Endothelial cell of umbilical vein (primary cell): Measurements from ENCODE around the gene PRUNE1.

Experiments
- EZH2 ChIP-seq: IDR thresholded peaks from 2 replicates; pipeline ENCODE4 v1.6.1; 2012; ENCODE audit warnings: borderline replicate concordance, low read depth, mild to moderate bottlenecking, moderate library complexity, low read length, inconsistent platforms; ENCODE audit not compliant: severe bottlenecking
- FOS ChIP-seq: IDR thresholded peaks from 2 replicates; pipeline ENCODE4 v1.6.1; 2011; ENCODE audit warnings: mild to moderate bottlenecking, low read length, moderate library complexity, borderline replicate concordance; ENCODE audit not compliant: insufficient read depth
- GATA2 ChIP-seq: IDR thresholded peaks from 2 replicates; pipeline ENCODE4 v1.7.0; 2011; ENCODE audit warnings: low read depth, mild to moderate bottlenecking, moderate library complexity, mixed read lengths, low read length; ENCODE audit not compliant: insufficient read length, insufficient read depth
- JUN ChIP-seq: IDR thresholded peaks from 2 replicates; pipeline ENCODE4 v1.6.1; 2011; ENCODE audit warnings: borderline replicate concordance, low read depth; ENCODE audit not compliant: insufficient read length, insufficient read depth
- POLR2A ChIP-seq: IDR thresholded peaks from 2 replicates; pipeline ENCODE4 v1.6.1; 2012; ENCODE audit warnings: low read depth, mild to moderate bottlenecking, control low read depth, low read length
- POLR2AphosphoS5 ChIP-seq: IDR thresholded peaks from 2 replicates; pipeline ENCODE4 v1.6.1; 2012; ENCODE audit warnings: low read depth, mild to moderate bottlenecking, control low read depth, low read length, moderate library complexity; ENCODE audit not compliant: insufficient read depth
- TF ChIP-seq, protein P1 (sequence below), 2 donors: IDR thresholded peaks; 1 replicate in 1 of 2; 2 replicates in 1 of 2; pipeline ENCODE4 v1.5.1; 2011; ENCODE audit warnings: low read length in 2 of 2, mild to moderate bottlenecking in 2 of 2, moderate library complexity in 2 of 2, control low read depth in 1 of 2, inconsistent platforms in 1 of 2, low read depth in 1 of 2; ENCODE audit not compliant: insufficient read depth in 1 of 2; ENCODE audit errors: extremely low read depth in 1 of 2
- TF ChIP-seq, protein P2 (sequence below): IDR thresholded peaks from 2 replicates; pipeline ENCODE4 v1.6.1; 2011; ENCODE audit not compliant: insufficient read depth, insufficient read length

DNA sequence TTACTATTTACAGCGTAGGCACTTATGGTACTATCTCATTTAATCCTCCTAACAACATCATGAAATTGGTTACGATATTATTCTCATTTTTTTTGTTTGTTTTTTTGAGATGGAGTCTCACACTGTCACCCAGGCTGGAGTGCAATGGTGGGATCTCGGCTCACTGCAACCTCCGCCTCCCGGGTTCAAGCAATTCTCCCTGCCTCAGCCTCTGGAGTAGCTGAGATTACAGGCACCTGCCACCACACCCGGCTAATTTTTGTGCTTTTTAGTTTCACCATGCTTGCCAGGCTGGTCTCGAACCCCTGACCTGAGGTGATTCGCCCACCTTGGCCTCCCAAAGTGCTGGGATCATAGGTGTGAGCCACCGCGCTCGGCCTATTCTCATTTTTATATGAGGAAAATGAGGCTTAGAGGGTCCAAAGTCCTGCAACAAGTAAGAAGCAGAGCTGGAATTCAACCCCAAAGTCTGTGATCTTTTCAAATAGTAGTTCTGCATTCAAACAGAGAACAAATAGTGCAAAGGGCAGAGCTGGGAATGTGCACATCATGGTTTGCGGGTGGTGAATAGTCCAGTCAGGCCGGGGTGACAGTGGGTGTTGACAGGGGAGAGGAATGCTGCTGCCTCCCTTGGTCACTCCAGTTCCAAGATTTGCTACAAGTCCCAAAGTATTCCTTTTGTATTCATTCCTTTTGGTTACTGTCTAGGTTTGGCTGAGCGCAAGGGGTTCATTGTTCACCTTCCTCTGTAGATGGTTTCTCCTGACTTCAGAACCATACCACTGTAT lies 4.6 kb downstream of the PRUNE1 start:
- TF ChIP-seq EZH2 (no peak), GATA2 (no peak), POLR2A (no peak), POLR2AphosphoS5 (no peak), JUN (no peak), FOS (no peak)
- TF ChIP-seq, protein P1, sequence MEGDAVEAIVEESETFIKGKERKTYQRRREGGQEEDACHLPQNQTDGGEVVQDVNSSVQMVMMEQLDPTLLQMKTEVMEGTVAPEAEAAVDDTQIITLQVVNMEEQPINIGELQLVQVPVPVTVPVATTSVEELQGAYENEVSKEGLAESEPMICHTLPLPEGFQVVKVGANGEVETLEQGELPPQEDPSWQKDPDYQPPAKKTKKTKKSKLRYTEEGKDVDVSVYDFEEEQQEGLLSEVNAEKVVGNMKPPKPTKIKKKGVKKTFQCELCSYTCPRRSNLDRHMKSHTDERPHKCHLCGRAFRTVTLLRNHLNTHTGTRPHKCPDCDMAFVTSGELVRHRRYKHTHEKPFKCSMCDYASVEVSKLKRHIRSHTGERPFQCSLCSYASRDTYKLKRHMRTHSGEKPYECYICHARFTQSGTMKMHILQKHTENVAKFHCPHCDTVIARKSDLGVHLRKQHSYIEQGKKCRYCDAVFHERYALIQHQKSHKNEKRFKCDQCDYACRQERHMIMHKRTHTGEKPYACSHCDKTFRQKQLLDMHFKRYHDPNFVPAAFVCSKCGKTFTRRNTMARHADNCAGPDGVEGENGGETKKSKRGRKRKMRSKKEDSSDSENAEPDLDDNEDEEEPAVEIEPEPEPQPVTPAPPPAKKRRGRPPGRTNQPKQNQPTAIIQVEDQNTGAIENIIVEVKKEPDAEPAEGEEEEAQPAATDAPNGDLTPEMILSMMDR (IDR thresholded peaks at IDR 0.05; ENCODE audit: extremely low read depth in 1 of 2, insufficient read depth in 1 of 2, low read depth in 1 of 2, low read length in 2 of 2), result no peak
- TF ChIP-seq, protein P2, sequence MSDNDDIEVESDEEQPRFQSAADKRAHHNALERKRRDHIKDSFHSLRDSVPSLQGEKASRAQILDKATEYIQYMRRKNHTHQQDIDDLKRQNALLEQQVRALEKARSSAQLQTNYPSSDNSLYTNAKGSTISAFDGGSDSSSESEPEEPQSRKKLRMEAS, result no peak
